Trophoblast cell (in vitro differentiated cells and primary cell): Measurements from ENCODE around the gene DYNLT2B.
"Not testable (repeated sequence)": the region's sequence is repeated elsewhere in the genome, so short reads cannot be mapped to it uniquely, and the experiment has no call there.

Experiments used
- DNase-seq, 2 donors: peaks; one replicate each; pipeline ENCODE4 v3.0.0-alpha.2; 2016
- H2AFZ ChIP-seq: 2 replicates; pipeline ENCODE4 v1.6.1; 2013; ENCODE audit warnings: low read length, moderate library complexity, mild to moderate bottlenecking; ENCODE audit not compliant: insufficient read depth, poor library complexity
- H2AK5ac ChIP-seq: 2 replicates; pipeline ENCODE4 v1.6.1; 2013; ENCODE audit warnings: mild to moderate bottlenecking, low read length
- H2BK120ac ChIP-seq: 2 replicates; pipeline ENCODE4 v1.6.1; 2013; ENCODE audit warnings: low read length, mild to moderate bottlenecking, moderate library complexity; ENCODE audit not compliant: insufficient read depth, poor library complexity
- H2BK12ac ChIP-seq: 2 replicates; pipeline ENCODE4 v1.6.1; 2013; ENCODE audit warnings: mild to moderate bottlenecking, low read length, moderate library complexity
- H2BK5ac ChIP-seq: 2 replicates; pipeline ENCODE4 v1.6.1; 2013; ENCODE audit warnings: low read length, low read depth, moderate library complexity, mild to moderate bottlenecking; ENCODE audit not compliant: poor library complexity
- H3K14ac ChIP-seq: 2 replicates; pipeline ENCODE4 v1.6.1; 2013; ENCODE audit warnings: mild to moderate bottlenecking, low read length
- H3K18ac ChIP-seq: 2 replicates; pipeline ENCODE4 v1.6.1; 2013; ENCODE audit warnings: mild to moderate bottlenecking, low read length
- H3K23ac ChIP-seq: 2 replicates; pipeline ENCODE4 v1.6.1; 2013; ENCODE audit warnings: low read length
- H3K27ac ChIP-seq: 2 replicates; pipeline ENCODE4 v1.5.1; 2013; ENCODE audit warnings: low read depth, mild to moderate bottlenecking, inconsistent platforms, low read length, moderate library complexity
- H3K27me3 ChIP-seq: 2 replicates; pipeline ENCODE4 v1.6.1; 2013; ENCODE audit warnings: inconsistent platforms, mild to moderate bottlenecking, low read length, moderate library complexity; ENCODE audit not compliant: insufficient read depth
- H3K36me3 ChIP-seq, 2 experiments: 1 replicate in 1 of 2; 2 replicates in 1 of 2; pipeline ENCODE4 v1.6.1; 2013; ENCODE audit warnings: low read length in 2 of 2, mild to moderate bottlenecking in 2 of 2, moderate library complexity in 1 of 2; ENCODE audit not compliant: insufficient read depth in 2 of 2, control insufficient read depth in 1 of 2
- H3K4ac ChIP-seq: 2 replicates; pipeline ENCODE4 v1.6.1; 2013; ENCODE audit warnings: low read depth, mild to moderate bottlenecking, low read length, moderate library complexity
- H3K4me1 ChIP-seq, 2 experiments: 1 replicate in 1 of 2; 2 replicates in 1 of 2; pipeline ENCODE4 v1.6.1; 2013; ENCODE audit warnings: low read length in 2 of 2, mild to moderate bottlenecking in 2 of 2, moderate library complexity in 1 of 2; ENCODE audit not compliant: insufficient read depth in 2 of 2, control insufficient read depth in 1 of 2
- H3K4me2 ChIP-seq: 2 replicates; pipeline ENCODE4 v1.6.1; 2013; ENCODE audit warnings: inconsistent platforms, mild to moderate bottlenecking, low read length, moderate library complexity
- H3K4me3 ChIP-seq: 2 replicates; pipeline ENCODE4 v1.5.1; 2013; ENCODE audit warnings: mild to moderate bottlenecking, low read depth, low read length, inconsistent platforms
- H3K79me1 ChIP-seq: one replicate; pipeline ENCODE4 v1.6.1; 2013; ENCODE audit warnings: low read length
- H3K79me2 ChIP-seq: 2 replicates; pipeline ENCODE4 v1.6.1; 2013; ENCODE audit warnings: low read length, mild to moderate bottlenecking; ENCODE audit not compliant: control insufficient read depth, insufficient read depth, poor library complexity
- H3K9ac ChIP-seq: 2 replicates; pipeline ENCODE4 v1.6.1; 2013; ENCODE audit warnings: mild to moderate bottlenecking, low read length
- H3K9me3 ChIP-seq: 2 replicates; pipeline ENCODE4 v1.6.1; 2013; ENCODE audit warnings: low read depth, mild to moderate bottlenecking, control low read depth, inconsistent platforms, low read length; ENCODE audit not compliant: insufficient read depth
- H4K12ac ChIP-seq: 2 replicates; pipeline ENCODE4 v1.6.1; 2013; ENCODE audit warnings: low read depth, mild to moderate bottlenecking, low read length, moderate library complexity
- H4K8ac ChIP-seq: 2 replicates; pipeline ENCODE4 v1.6.1; 2013; ENCODE audit warnings: low read depth, mild to moderate bottlenecking, low read length, moderate library complexity
- H4K91ac ChIP-seq: one replicate; pipeline ENCODE4 v1.6.1; 2013; ENCODE audit warnings: low read depth, mild to moderate bottlenecking, low read length, moderate library complexity
- WGBS: extraction: QIAGEN DNeasy Blood & Tissue Kit; methylation state at CpG from one replicate; pipeline ENCODE4 v1.1.7; 2013; ENCODE audit warnings: missing lambda C conversion rate; ENCODE audit not compliant: insufficient read length, insufficient coverage; ENCODE audit errors: extremely low coverage; 5-methylcytosine and 5-hydroxymethylcytosine counted together

The DYNLT2B gene

GRCh38 chr3:196315821-196316220 lies 2.2 kb downstream of the DYNLT2B start:
- Histone ChIP-seq H4K12ac (no peak overlapping the region), H4K91ac (no peak overlapping the region), H3K4me2 (no peak overlapping the region), H3K4me3 (no peak overlapping the region), H3K79me2 (peaks cover 4% of the 10 kb centered on the region), H3K4me1 (peaks cover 0 to 2% of the 10 kb centered on the region in 2 experiments), H3K4ac (no peak overlapping the region), H3K79me1 (peaks cover 13% of the 10 kb centered on the region), H4K8ac (no peak overlapping the region), H3K27me3 (no peaks in the 10 kb centered on the region), H2AK5ac (no peak overlapping the region), H3K9ac (no peak overlapping the region), H2BK5ac (no peak overlapping the region), H3K36me3 (no peaks in the 10 kb centered on the region), H2BK12ac (no peak overlapping the region), H3K23ac (no peak overlapping the region), H3K14ac (no peak overlapping the region), H3K9me3 (no peaks in the 10 kb centered on the region), H2BK120ac (no peak overlapping the region), H3K18ac (no peak overlapping the region), H3K27ac (no peak overlapping the region), H2AFZ (no peak overlapping the region)
- DNase-seq, result no peak
- WGBS, result no CpG with 5 or more reads among the region's 1 CpG

GRCh38 chr3:196314597-196314996 lies 3.4 kb downstream of the DYNLT2B start:
- WGBS, result no CpG with 5 or more reads among the region's 3 CpGs

GRCh38 chr3:196314086-196314485 lies 4.0 kb downstream of the DYNLT2B start:
- WGBS, result no CpG with 5 or more reads among the region's 7 CpGs
- not testable (repeated sequence) for H3K36me3 ChIP-seq, H2BK5ac ChIP-seq

More at GRCh38 chr3:196314597-196314996, 3.4 kb downstream of the DYNLT2B start:
- Histone ChIP-seq H2BK5ac (no peak overlapping the region), H3K4me2 (no peak overlapping the region), H2AFZ (no peak overlapping the region), H3K27ac (no peak overlapping the region), H3K79me2 (peaks cover 4% of the 10 kb centered on the region), H3K14ac (no peak overlapping the region), H3K9ac (no peak overlapping the region), H2AK5ac (no peak overlapping the region), H3K4me1 (no peaks in the 10 kb centered on the region), H3K79me1 (peaks cover 10% of the 10 kb centered on the region), H4K12ac (no peak overlapping the region), H3K23ac (no peak overlapping the region), H3K9me3 (no peaks in the 10 kb centered on the region), H3K18ac (no peak overlapping the region), H4K91ac (no peak overlapping the region), H3K27me3 (no peaks in the 10 kb centered on the region), H4K8ac (no peak overlapping the region), H2BK120ac (no peak overlapping the region), H2BK12ac (no peak overlapping the region), H3K4ac (no peak overlapping the region), H3K36me3 (no peaks in the 10 kb centered on the region), H3K4me3 (no peak overlapping the region)
- no peak for DNase-seq

DNA sequence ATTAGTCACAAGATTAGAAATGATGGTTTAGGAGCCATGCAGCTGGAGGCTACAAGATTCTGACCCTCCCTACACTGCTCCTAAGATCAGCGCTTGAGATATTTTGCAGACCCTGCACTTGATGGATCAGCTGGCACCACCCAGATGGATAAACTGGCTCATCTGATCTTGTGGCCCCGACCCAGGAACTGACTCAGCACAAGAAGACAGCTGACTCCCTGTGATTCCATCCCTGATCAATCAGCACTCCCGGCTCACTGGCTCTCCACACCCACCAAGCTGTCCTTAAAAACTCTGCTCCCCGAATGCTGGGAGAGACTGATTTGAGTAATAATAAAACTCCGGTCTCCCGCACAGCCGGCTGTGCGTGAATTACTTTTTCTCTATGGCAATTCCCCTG lies 15.1 kb downstream of the DYNLT2B start:
- not testable (repeated sequence) for DNase-seq, H2AK5ac ChIP-seq, H3K79me2 ChIP-seq, H3K4me1 ChIP-seq, H3K79me1 ChIP-seq, H2BK5ac ChIP-seq, H3K18ac ChIP-seq, H2BK120ac ChIP-seq, H3K4ac ChIP-seq, H3K27me3 ChIP-seq, H3K9ac ChIP-seq, H3K4me2 ChIP-seq, H3K14ac ChIP-seq, H4K91ac ChIP-seq, H2AFZ ChIP-seq, H3K4me3 ChIP-seq, H3K9me3 ChIP-seq, H4K8ac ChIP-seq, H2BK12ac ChIP-seq, H3K27ac ChIP-seq, H3K23ac ChIP-seq, H4K12ac ChIP-seq
- peaks cover 3 to 17% of the 10 kb centered on the region in 2 experiments for H3K36me3 ChIP-seq
- WGBS, result no CpG with 5 or more reads among the region's 8 CpGs

More at GRCh38 chr3:196314086-196314485, 4.0 kb downstream of the DYNLT2B start:
- not testable (repeated sequence) for H4K91ac ChIP-seq, H3K14ac ChIP-seq, H3K79me1 ChIP-seq, H3K9ac ChIP-seq, H4K8ac ChIP-seq, H2AFZ ChIP-seq, H3K4ac ChIP-seq, H3K27ac ChIP-seq, H4K12ac ChIP-seq, H3K79me2 ChIP-seq, H2BK12ac ChIP-seq, H3K18ac ChIP-seq, H3K27me3 ChIP-seq, DNase-seq, H3K4me3 ChIP-seq, H3K4me2 ChIP-seq, H3K4me1 ChIP-seq, H3K9me3 ChIP-seq, H2BK120ac ChIP-seq, H2AK5ac ChIP-seq, H3K23ac ChIP-seq
